DMS114 treated with DMSO at 0.1 percent for 48 hours (cell line): Measurements from ENCODE around the gene ZNF618.
"Not testable (repeated sequence)": the region's sequence is repeated elsewhere in the genome, so short reads cannot be mapped to it uniquely, and the experiment has no call there.

Experiments
- DNase-seq: peaks from one replicate; lab custom pipeline; 2025; ENCODE audit not compliant: unreplicated experiment; lab: John Stamatoyannopoulos, UW

ZNF618 gene

DNA sequence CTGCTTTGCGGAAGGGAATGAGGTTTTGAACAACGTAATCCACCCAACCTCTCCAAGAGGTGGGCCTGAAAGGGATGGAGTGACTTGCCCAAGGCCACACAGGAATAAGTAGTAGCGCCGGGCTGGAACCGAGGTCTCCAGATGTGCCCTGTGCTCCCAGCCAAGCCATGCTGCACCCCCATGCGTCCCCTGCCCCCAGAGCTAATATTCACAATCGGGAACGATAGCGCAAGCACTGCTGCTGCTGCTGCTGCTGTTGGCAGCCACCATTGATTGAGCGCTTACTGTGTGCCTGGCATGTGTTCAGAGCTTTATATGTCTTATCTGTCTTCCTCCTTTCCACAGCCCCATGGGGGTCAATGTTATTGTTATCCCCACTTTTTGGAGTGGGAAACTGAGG is 158.1 kb downstream of the ZNF618 start:
- no peak for DNase-seq

DNA sequence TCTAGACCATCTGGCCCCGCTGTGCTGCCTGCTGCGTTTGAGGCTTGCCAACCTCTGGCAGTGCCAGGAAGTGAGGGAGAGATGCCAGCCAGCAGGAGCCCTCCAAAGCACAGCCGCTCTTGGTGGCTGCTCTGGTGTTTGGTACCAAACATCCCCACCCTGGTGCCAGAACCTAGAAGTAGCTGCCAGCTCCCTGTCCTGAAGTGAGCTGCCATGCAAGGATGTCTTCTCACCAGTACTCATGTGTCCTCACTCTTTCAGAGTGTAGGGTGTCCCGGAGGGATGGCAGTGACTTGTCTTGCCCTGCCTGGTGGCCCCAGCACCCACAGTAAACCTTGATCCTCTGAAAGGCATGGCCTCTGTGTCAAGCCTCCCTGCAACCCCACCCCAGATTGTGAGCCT is 158.6 kb downstream of the ZNF618 start:
- DNase-seq: no peak

DNA sequence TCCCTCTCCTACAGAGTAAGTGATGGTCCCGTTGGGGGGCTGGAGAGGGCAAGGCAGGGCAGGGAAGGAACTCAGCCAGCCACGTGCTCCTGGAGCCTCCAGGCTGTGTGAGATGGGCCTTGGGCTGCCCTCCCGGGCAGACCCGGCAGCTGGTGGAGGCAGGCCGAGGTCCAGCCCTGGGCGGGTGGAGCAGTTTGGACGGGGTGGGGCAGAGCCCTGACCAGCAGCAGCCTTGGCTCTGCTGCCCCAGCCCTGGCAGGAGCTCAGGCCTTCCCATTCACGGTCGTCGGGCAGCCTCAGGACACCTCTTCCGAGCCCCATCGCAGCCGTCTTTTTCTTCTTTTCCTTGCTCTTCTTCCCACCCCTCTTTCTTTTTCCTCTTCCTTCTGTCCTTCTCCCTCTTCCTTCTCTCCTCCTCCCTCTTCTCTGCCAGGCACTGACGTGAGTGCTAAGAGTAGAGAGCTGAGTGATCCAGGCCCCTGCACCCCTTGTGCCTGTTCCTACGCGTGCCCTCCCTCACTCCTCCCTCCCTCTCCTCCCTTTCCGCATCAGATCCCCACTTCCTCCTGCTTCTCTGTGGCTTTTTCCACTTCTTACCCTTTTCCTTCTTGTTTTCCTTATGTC is 159.2 kb downstream of the ZNF618 start:
- DNase-seq: no peak

DNA sequence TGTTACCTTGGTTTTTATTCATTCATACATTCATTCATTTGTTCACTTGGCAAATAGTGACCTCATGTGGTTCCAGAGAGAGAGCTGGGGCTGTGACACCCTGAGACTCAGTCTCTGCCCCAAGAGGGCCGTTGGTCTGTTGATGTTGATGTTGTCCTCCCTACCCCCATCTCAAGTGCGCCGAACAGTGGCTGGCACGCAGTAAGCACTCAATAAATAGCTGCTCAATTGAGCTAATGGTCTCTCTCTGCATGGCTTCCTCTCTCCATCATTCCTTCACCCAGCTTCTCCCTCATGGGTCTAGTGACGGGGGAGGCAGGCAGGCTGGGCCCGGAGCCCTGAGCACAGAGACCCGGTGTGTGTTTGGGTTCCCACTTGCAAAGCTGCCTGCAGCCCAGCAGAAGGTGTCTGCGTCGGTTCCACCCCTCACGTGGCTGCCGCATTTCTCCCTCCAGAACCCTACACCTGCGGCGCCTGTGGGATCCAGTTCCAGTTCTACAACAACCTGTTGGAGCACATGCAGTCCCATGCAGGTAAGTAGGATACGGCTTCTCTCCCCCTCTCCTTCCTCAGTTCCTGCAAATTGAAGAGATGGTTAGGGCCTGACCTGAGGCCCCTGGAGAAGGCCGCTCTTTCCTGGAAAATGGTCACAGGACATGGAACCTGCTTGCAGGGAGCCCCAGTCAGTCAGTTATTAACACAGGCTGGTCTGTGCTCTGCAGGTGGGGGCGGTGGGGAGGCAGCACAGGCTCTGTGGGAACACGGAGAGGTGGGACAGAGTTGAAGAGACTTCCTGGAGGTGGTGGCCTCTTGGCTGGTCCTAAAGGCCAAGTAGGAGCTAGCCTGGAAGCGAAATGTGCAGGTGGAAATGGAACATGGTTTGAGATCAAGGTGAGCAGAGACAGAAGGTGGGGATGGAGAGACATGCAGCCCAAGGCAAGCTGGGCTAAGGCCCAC is 160.0 kb downstream of the ZNF618 start:
- no peak for DNase-seq

GRCh38 chr9:114037249-114037648 is 161.1 kb downstream of the ZNF618 start:
- no peak for DNase-seq

- DNase-seq: no peak
Observed at GRCh38 chr9:114037961-114038723, 162.0 kb downstream of the ZNF618 start.

GRCh38 chr9:114038724-114039313 is 162.7 kb downstream of the ZNF618 start:
- DNase-seq: no peak

GRCh38 chr9:114039484-114039883 is 163.4 kb downstream of the ZNF618 start:
- no peak for DNase-seq

DNA sequence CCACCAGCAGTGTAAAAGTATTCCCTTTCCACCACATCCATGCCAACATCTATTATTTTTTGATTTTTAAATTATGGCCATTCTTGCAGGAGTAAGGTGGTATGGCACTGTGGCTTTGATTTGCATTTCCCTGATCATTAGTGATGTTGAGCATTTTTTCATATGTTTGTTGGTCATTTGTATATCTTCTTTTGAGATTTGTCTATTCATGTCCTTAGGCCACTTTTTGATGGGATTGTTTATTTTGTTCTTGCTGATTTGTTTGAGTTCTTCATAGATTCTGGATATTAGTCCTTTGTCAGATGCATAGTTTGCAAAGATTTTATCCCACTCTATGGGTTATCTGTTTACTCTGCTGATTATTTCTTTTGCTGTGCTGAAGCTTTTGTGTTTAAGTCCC is 167.6 kb downstream of the ZNF618 start:
- not testable (repeated sequence) for DNase-seq

GRCh38 chr9:114046237-114046755 is 170.2 kb downstream of the ZNF618 start:
- no peak for DNase-seq

GRCh38 chr9:114046875-114047274 is 170.8 kb downstream of the ZNF618 start:
- DNase-seq: no peak

DNA sequence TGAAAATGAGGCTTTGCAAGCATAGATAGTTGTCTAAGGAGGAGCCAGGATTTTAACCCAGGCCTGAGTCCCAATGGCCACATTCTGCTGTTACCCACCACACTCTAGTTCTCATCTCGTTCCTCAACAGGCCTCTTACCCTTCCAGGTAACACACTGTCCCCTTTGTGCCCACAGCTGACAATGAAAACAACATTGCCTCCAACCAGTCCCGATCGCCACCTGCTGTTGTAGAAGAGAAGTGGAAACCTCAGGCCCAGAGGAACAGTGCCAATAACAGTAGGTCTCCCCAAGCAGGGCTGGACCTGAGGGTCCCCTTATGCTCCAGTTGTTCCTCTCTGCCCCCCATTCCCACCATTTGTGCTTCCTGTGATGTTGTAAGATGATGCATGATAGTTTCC is 171.6 kb downstream of the ZNF618 start:
- DNase-seq: no peak

GRCh38 chr9:114048533-114049415 is 172.7 kb downstream of the ZNF618 start:
- no peak for DNase-seq

GRCh38 chr9:114049441-114050225 is 173.5 kb downstream of the ZNF618 start:
- DNase-seq: no peak

- no peak for DNase-seq
Observed at GRCh38 chr9:114050226-114050568, 174.1 kb downstream of the ZNF618 start.

GRCh38 chr9:114050646-114051045 is 174.5 kb downstream of the ZNF618 start:
- no peak for DNase-seq

GRCh38 chr9:114051281-114051680 is 175.2 kb downstream of the ZNF618 start:
- DNase-seq: no peak

GRCh38 chr9:114051706-114052105 is 175.6 kb downstream of the ZNF618 start:
- no peak for DNase-seq

DNA sequence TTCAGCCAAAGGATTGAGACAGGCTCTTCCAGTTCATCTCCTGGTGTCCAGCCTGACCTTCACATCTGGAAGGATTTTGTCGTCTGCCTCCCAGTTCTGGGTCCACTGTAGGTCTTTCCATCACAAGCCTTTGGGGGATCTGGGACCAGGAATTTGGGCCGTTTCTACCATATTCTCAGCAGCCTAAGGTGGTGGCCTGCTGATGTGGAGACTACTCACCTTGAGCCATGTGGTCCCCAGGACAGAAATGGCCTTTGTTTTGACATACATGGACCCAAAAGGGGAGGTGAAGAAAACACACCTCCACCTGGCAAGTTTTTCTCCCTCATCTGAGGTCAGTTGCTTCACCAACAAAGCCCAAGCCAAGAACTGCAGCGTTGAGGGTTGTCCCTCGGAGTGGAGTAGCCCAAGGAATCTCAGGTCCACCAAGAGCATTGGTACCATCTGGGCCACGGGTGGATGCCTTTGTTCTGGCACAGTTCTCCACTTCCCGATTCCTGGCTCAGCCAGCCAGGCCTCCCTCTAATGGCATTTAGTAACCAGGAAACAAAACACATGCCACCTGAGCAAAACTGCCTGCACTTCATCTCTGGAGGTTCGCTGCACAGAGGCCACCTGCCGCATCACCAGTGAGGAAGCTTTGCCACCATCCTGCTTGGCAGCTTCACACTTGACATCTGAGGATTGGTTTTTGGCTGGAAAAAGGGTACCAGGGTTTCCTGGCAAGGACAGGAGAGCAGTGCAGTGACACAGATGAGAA is 177.3 kb downstream of the ZNF618 start:
- no peak for DNase-seq
